ENCODE data around the gene NMT2.

GRCh38 chr10:15208221-15208620, 39.7 kb upstream of the NMT2 start:
- TF ChIP-seq CTCF (IDR thresholded peaks at IDR 0.05) (no peak), EP300 (IDR thresholded peaks at IDR 0.05) (no peak)

Measured in sigmoid colon (tissue), 4 donors.